Spleen (tissue), 11 donors: ENCODE data around the gene RBP2. TPM values are rescaled to one million over a fixed set of nuclear protein-coding genes. Genes with fewer than 3 reads are reported as not detected.

Source experiments
- DNase-seq: peaks from one replicate; pipeline ENCODE4 v3.0.0-alpha.2; 2020
- H3K27ac ChIP-seq, 8 donors: fragments of 200-600 bp; sonication (generic) in 7 of 8; 1 replicate in 4 of 8; 2 replicates in 4 of 8; pipeline versions ENCODE4 v1.5.0 to v1.8.0; 2016 to 2021; ENCODE audit warnings: inconsistent platforms in 4 of 8, mild to moderate bottlenecking in 4 of 8, moderate library complexity in 1 of 8
- H3K27me3 ChIP-seq, 7 donors: fragments of 200-600 bp; sonication (generic) in 6 of 7; replicated peaks in 1 of 7; 1 replicate in 4 of 7; 2 replicates in 3 of 7; pipeline versions ENCODE4 v1.5.0 to v1.8.0; 2016 to 2021; ENCODE audit warnings: inconsistent platforms in 3 of 7, mild to moderate bottlenecking in 1 of 7
- H3K36me3 ChIP-seq, 6 donors: fragments of 200-600 bp; sonication (generic) in 5 of 6; 1 replicate in 4 of 6; 2 replicates in 2 of 6; pipeline versions ENCODE4 v1.5.0 to v1.8.0; 2016 to 2021; ENCODE audit warnings: inconsistent platforms in 2 of 6
- H3K4me1 ChIP-seq, 6 donors: fragments of 200-600 bp; sonication (generic) in 5 of 6; 1 replicate in 3 of 6; 2 replicates in 3 of 6; pipeline versions ENCODE4 v1.5.0 to v1.8.0; 2016 to 2021; ENCODE audit warnings: inconsistent platforms in 3 of 6
- H3K4me3 ChIP-seq, 8 donors: fragments of 200-600 bp; sonication (generic) in 7 of 8; 1 replicate in 4 of 8; 2 replicates in 4 of 8; pipeline versions ENCODE4 v1.5.0 to v1.8.0; 2016 to 2021; ENCODE audit warnings: inconsistent platforms in 4 of 8, mild to moderate bottlenecking in 4 of 8, moderate library complexity in 2 of 8
- H3K9me3 ChIP-seq, 8 donors: fragments of 200-600 bp; sonication (generic) in 7 of 8; 1 replicate in 4 of 8; 2 replicates in 4 of 8; pipeline versions ENCODE4 v1.5.0 to v1.8.0; 2016 to 2021; ENCODE audit warnings: inconsistent platforms in 4 of 8
- POLR2A ChIP-seq, 3 donors: fragments of 450-650 bp; IDR thresholded peaks; one replicate each; pipeline ENCODE4 v1.5.1; 2017; ENCODE audit warnings: antibody characterized with exemption in 3 of 3, mild to moderate bottlenecking in 1 of 3
- POLR2AphosphoS5 ChIP-seq, 3 donors: sonication (generic); formaldehyde crosslinking; IDR thresholded peaks; one replicate each; pipeline ENCODE4 v1.5.1; 2017; ENCODE audit warnings: antibody characterized with exemption in 3 of 3
- WGBS, 5 donors: extraction: QIAGEN DNeasy Blood & Tissue Kit in 3 of 5; methylation state at CpG; one replicate each; pipeline versions ENCODE4 v1.1.5 to v1.1.7; 2013 to 2018; 5-methylcytosine and 5-hydroxymethylcytosine counted together
- intact Hi-C: fragments of 100-400 bp; cut with DNase I; formaldehyde crosslinking; loops from one replicate; pipeline ENCODE4 v1.15.0; 2023; ENCODE audit warnings: low total_unique reads
- polyA plus RNA-seq, 3 donors: library from polyadenylated mRNA; stranded (reverse); fragments of 200-250 nt; gene quantifications; one replicate each; pipeline ENCODE4 v1.2.1, GENCODE V29; 2013
- total RNA-seq, 7 donors: library from RNA; depleted of rRNA in 3 of 7; stranded (reverse); fragments of >200 nt in 3 of 7; fragmentation: NEBNext Ultra II Directional in 4 of 7; extraction: Animal tissue kit (Norgen Biotek cat#: 25700) in 4 of 7; gene quantifications; one replicate each; pipeline versions ENCODE4 v1.1.0 to v1.2.1, GENCODE V29; 2016 to 2021
- TF ChIP-seq, protein P1 (sequence below), 11 experiments: fragments of 200-600 bp in 7 of 11; fragments of 450-650 bp in 4 of 11; sonication (generic) in 4 of 11; IDR thresholded peaks in 8 of 11; conservative IDR thresholded peaks in 3 of 11; 1 replicate in 7 of 11; 2 replicates in 4 of 11; pipeline versions ENCODE4 v1.4.0 to v1.8.0; 2016 to 2021; ENCODE audit warnings: antibody characterized with exemption in 11 of 11, inconsistent platforms in 4 of 11, mild to moderate bottlenecking in 1 of 11
- donor health status: healthy with polysubstance abuse.
- donor health status: DM: no; HTN: no; CAD: no; lungs with moderate emphysema.
- donor health status: DM: no; HTN: no; CAD: no.
- donor health status: Bipolar disorder and iron deficiency.
- donor health status: healthy.
- donor health status: DM: no; HTN: no; CAD: no.
- donor health status: DM: yes; HTN: yes; CAD: no.

Gene RBP2
- total and polyA plus RNA-seq, 10 donors, result 1.2 TPM; not detected in 9

DNA sequence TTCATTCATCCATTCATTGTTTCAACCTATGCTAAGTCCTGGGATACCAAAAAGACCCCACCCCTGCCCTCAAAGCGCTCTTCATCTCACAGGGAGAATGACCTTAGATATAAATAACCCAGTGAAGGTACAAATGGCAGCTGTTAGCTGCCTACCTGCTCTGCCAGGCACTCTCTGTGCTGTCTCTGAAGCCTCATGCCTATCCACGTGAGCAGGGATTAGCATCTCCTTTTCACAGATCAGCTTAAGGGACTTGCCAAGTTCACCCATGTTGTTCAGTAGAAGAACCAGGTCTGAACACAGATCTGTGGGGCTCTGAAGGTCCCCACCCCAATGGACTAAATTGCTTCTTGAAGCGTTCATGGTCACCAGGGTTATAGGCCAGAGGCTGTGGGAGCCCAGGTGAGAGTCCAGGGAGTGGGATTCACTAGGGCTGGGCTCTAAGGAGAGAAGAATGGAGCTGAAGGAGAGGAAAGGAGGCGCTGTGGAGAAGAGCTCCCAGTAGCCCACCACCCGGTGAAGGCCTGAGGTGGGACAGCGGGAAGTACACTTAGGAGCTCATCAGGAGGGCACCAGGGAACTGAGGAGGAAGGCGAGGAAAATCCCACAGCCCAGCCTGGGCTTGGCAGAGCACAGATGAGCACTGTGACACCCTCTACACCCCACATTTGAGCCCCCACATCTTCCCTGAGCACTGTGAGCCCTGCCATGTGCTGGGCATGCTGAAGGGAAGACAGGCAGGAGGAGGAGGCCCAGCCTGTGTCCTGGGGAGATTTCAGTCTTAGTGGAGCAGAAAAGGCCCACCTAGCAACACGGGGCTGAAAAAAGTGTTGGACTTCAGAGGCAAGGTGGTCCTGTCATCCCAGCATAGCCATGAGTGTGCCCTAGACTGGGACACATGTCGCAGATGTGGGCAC, 42.9 kb upstream of the RBP2 start:
- 87 to 94% (median 91%) methylated on average over 9 of the region's 9 CpGs for WGBS, 5 donors
- DNase-seq, result no peak
- no peaks in the 10 kb centered on the region for H3K27me3 ChIP-seq
- H3K4me3 ChIP-seq, result no peak overlapping the region
- peaks cover 0 to 7% (median 0%) of the 10 kb centered on the region in 6 donors for H3K36me3 ChIP-seq
- H3K9me3 ChIP-seq, result no peaks in the 10 kb centered on the region
- H3K4me1 ChIP-seq, result peaks cover 0 to 10% (median 0%) of the 10 kb centered on the region in 6 donors
- intact Hi-C loops, result no loop called here
- no peak overlapping the region for H3K27ac ChIP-seq
- TF ChIP-seq POLR2A (IDR thresholded peaks at IDR 0.05), result no peak
- no peak for TF ChIP-seq POLR2AphosphoS5 (IDR thresholded peaks at IDR 0.05)
- TF ChIP-seq, protein P1, sequence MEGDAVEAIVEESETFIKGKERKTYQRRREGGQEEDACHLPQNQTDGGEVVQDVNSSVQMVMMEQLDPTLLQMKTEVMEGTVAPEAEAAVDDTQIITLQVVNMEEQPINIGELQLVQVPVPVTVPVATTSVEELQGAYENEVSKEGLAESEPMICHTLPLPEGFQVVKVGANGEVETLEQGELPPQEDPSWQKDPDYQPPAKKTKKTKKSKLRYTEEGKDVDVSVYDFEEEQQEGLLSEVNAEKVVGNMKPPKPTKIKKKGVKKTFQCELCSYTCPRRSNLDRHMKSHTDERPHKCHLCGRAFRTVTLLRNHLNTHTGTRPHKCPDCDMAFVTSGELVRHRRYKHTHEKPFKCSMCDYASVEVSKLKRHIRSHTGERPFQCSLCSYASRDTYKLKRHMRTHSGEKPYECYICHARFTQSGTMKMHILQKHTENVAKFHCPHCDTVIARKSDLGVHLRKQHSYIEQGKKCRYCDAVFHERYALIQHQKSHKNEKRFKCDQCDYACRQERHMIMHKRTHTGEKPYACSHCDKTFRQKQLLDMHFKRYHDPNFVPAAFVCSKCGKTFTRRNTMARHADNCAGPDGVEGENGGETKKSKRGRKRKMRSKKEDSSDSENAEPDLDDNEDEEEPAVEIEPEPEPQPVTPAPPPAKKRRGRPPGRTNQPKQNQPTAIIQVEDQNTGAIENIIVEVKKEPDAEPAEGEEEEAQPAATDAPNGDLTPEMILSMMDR (IDR thresholded peaks at IDR 0.05 in 8 of 11, conservative IDR thresholded peaks at IDR 0.05 in 3 of 11), result no peak

DNA sequence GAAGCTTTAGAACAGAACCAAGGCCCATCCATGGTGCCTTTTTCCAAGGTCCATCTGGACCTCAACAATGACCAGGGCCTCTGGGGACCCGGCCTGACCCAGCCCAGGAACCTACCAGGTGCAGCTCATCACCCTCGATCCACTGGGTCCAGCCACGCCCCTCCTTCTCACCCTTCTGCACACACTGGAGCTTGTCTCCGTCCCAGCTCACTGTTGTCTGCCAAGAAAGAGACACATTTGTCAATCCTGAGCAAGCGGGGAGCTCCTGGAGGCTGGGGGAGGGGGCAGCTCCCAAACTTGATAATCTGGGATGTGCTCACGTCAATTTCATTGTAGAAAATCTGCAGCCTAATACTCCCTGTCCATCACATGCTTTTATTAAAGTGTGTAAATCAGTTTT, 42.0 kb upstream of the RBP2 start:
- intact Hi-C loops, result no loop called here
- TF ChIP-seq, protein P1 (IDR thresholded peaks at IDR 0.05 in 8 of 11, conservative IDR thresholded peaks at IDR 0.05 in 3 of 11), result no peak
- TF ChIP-seq POLR2A (IDR thresholded peaks at IDR 0.05) (no peak), POLR2AphosphoS5 (IDR thresholded peaks at IDR 0.05) (no peak)
- no peak for DNase-seq
- Histone ChIP-seq H3K36me3 (peaks cover 0 to 7% (median 0%) of the 10 kb centered on the region in 6 donors), H3K4me3 (no peak overlapping the region), H3K9me3 (no peaks in the 10 kb centered on the region), H3K4me1 (peaks cover 0 to 10% (median 0%) of the 10 kb centered on the region in 6 donors), H3K27me3 (no peaks in the 10 kb centered on the region), H3K27ac (no peak overlapping the region)
- WGBS, 5 donors, result 84 to 89% (median 89%) methylated on average over 6 of the region's 6 CpGs

DNA sequence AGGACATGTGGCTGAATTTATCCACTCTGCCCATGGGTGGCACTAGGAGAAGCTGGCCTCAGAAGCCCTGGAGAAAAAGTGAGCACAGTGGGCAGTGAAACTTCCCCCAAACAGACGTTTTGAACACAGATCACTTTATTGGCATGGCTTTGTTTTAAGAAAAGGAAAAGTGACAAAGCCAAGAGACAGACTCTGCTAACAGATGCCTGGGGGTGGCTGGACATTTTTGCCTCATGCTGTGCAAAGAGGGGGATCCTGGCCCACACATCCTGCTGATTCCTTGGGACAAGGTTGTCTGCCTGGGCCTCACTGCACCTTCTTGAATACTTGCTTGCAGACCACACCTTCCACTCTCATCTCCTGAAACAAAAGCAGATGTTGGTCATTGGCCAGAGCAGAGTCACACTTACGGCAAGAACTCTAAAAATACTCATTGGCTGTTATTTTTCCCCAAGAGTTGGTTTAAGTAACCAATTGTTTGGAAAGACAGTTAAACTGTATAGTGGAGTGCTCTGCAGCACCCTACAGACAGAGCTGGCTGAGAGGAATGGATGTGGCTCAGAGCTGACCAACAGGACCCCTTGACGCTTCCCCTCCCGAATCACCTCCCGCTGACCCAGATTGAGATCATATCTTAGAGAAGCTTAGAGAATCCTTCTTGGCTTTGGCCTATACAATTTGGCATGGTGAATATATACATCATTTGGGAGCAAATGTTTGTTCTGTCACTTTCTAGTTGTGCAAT, 41.2 kb upstream of the RBP2 start:
- intact Hi-C loops, result no loop called here
- WGBS, 5 donors, result 81 to 88% (median 84%) methylated on average over 5 of the region's 5 CpGs
- peaks cover 0 to 10% (median 0%) of the 10 kb centered on the region in 6 donors for H3K4me1 ChIP-seq
- peaks cover 0 to 7% (median 0%) of the 10 kb centered on the region in 6 donors for H3K36me3 ChIP-seq
- no peaks in the 10 kb centered on the region for H3K27me3 ChIP-seq
- no peak for TF ChIP-seq POLR2A (IDR thresholded peaks at IDR 0.05)
- no peak for TF ChIP-seq POLR2AphosphoS5 (IDR thresholded peaks at IDR 0.05)
- TF ChIP-seq, protein P1 (IDR thresholded peaks at IDR 0.05 in 8 of 11, conservative IDR thresholded peaks at IDR 0.05 in 3 of 11), result no peak
- H3K4me3 ChIP-seq, result no peak overlapping the region
- no peak for DNase-seq
- no peaks in the 10 kb centered on the region for H3K9me3 ChIP-seq
- H3K27ac ChIP-seq, result no peak overlapping the region

DNA sequence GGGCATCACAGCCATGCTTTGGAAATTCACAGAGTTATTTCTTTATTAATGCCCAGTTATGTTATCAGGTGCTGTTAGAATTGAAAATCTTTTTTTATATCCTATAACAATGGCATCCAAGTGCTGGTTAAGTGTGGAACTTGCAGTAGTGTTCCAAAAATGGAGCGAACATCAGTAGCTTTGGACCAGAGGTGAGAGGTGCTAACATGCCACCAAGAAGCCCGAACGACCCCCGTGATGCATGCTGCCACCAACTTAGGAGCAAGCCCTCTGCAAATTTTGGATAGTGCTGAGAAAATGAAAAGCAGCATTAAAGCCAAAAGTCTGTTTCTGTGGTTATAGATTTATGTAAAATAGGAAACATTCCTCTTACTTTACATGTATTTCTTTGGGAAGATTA, 38.4 kb upstream of the RBP2 start:
- TF ChIP-seq, protein P1 (IDR thresholded peaks at IDR 0.05 in 8 of 11, conservative IDR thresholded peaks at IDR 0.05 in 3 of 11), result no peak
- TF ChIP-seq POLR2AphosphoS5 (IDR thresholded peaks at IDR 0.05) (no peak), POLR2A (IDR thresholded peaks at IDR 0.05) (no peak)
- 85 to 95% (median 92%) methylated on average over 4 of the region's 4 CpGs for WGBS, 5 donors
- Histone ChIP-seq H3K9me3 (no peaks in the 10 kb centered on the region), H3K4me3 (no peak overlapping the region), H3K27ac (no peak overlapping the region), H3K27me3 (no peaks in the 10 kb centered on the region), H3K36me3 (peaks cover 0 to 7% (median 0%) of the 10 kb centered on the region in 6 donors), H3K4me1 (no peaks in the 10 kb centered on the region)
- no peak for DNase-seq
- intact Hi-C loops, result no loop called here
